Hepatocyte (in vitro differentiated cells): ENCODE measurements around the gene INSR. TPM values are rescaled to one million over a fixed set of nuclear protein-coding genes. Genes with fewer than 3 reads are reported as not detected.

Experiments
- DNase-seq: peaks from one replicate; pipeline ENCODE4 v3.0.0-alpha.2; 2016; ENCODE audit warnings: low spot score
- H2AFZ ChIP-seq: fragments of 200-600 bp; sonication (generic); 2 replicates; pipeline ENCODE4 v1.6.0; 2016; ENCODE audit warnings: antibody characterized with exemption, mild to moderate bottlenecking
- H3K27ac ChIP-seq: fragments of 200-600 bp; sonication (generic); 2 replicates; pipeline ENCODE4 v1.5.1; 2016; ENCODE audit warnings: mild to moderate bottlenecking
- H3K27me3 ChIP-seq: fragments of 200-600 bp; sonication (generic); 2 replicates; pipeline ENCODE4 v1.6.1; 2016
- H3K36me3 ChIP-seq: fragments of 200-600 bp; sonication (generic); replicated peaks from 2 replicates; pipeline ENCODE4 v1.5.1; 2016; ENCODE audit warnings: low read depth; ENCODE audit not compliant: insufficient read depth
- H3K4me1 ChIP-seq: fragments of 200-600 bp; sonication (generic); 2 replicates; pipeline ENCODE4 v1.5.1; 2016; ENCODE audit warnings: mild to moderate bottlenecking, moderate library complexity; ENCODE audit not compliant: insufficient read depth
- H3K4me2 ChIP-seq: fragments of 200-600 bp; sonication (generic); 2 replicates; pipeline ENCODE4 v1.6.0; 2016
- H3K4me3 ChIP-seq: fragments of 200-600 bp; sonication (generic); 2 replicates; pipeline ENCODE4 v1.5.1; 2016; ENCODE audit warnings: mild to moderate bottlenecking
- H3K79me2 ChIP-seq: fragments of 200-600 bp; sonication (generic); 2 replicates; pipeline ENCODE4 v1.6.0; 2017; ENCODE audit warnings: mild to moderate bottlenecking
- H3K9me2 ChIP-seq: fragments of 200-600 bp; sonication (generic); replicated peaks from 2 replicates; pipeline ENCODE4 v1.6.0; 2017; ENCODE audit warnings: mild to moderate bottlenecking; ENCODE audit not compliant: insufficient read depth
- H3K9me3 ChIP-seq: fragments of 200-600 bp; sonication (generic); 2 replicates; pipeline ENCODE4 v1.5.1; 2016; ENCODE audit warnings: low read depth, mild to moderate bottlenecking
- H4K20me1 ChIP-seq: fragments of 200-600 bp; sonication (generic); 2 replicates; pipeline ENCODE4 v1.6.0; 2016; ENCODE audit warnings: mild to moderate bottlenecking; ENCODE audit not compliant: insufficient read depth, poor library complexity, severe bottlenecking
- EZH2 ChIP-seq: fragments of 200-600 bp; sonication (generic); IDR thresholded peaks from 2 replicates; pipeline ENCODE4 v1.6.1; 2016; ENCODE audit warnings: antibody characterized with exemption, mild to moderate bottlenecking, borderline replicate concordance
- EZH2phosphoT487 ChIP-seq: fragments of 200-600 bp; sonication (generic); IDR thresholded peaks from one replicate; pipeline ENCODE4 v1.6.1; 2018; ENCODE audit warnings: antibody characterized with exemption, mild to moderate bottlenecking, low read depth, moderate library complexity; ENCODE audit not compliant: unreplicated experiment, severe bottlenecking
- WGBS: methylation state at CpG from one replicate; pipeline ENCODE4 v1.1.6; 2016; ENCODE audit warnings: low lambda C conversion rate; ENCODE audit errors: missing lambda C conversion rate; 5-methylcytosine and 5-hydroxymethylcytosine counted together
- polyA plus RNA-seq: library from polyadenylated mRNA; unstranded; fragments of >200 nt; fragmentation: Nextera tagmentation; extraction: Ambion mirVana; gene quantifications from 2 replicates; pipeline ENCODE4 v1.2.1, GENCODE V29; 2016
- total RNA-seq: library from RNA; depleted of rRNA; stranded (reverse); fragments of >200 nt; gene quantifications from 2 replicates; pipeline ENCODE4 v1.2.3, GENCODE V29; 2014
- TF ChIP-seq, protein P1 (sequence below): fragments of 200-600 bp; sonication (generic); IDR thresholded peaks from 2 replicates; pipeline ENCODE4 v1.5.1; 2016; ENCODE audit warnings: antibody characterized with exemption, mild to moderate bottlenecking; ENCODE audit not compliant: poor library complexity

Gene INSR
- total and polyA plus RNA-seq, 2 experiments from 2014 or later: 17.0 to 59.0 TPM

DNA sequence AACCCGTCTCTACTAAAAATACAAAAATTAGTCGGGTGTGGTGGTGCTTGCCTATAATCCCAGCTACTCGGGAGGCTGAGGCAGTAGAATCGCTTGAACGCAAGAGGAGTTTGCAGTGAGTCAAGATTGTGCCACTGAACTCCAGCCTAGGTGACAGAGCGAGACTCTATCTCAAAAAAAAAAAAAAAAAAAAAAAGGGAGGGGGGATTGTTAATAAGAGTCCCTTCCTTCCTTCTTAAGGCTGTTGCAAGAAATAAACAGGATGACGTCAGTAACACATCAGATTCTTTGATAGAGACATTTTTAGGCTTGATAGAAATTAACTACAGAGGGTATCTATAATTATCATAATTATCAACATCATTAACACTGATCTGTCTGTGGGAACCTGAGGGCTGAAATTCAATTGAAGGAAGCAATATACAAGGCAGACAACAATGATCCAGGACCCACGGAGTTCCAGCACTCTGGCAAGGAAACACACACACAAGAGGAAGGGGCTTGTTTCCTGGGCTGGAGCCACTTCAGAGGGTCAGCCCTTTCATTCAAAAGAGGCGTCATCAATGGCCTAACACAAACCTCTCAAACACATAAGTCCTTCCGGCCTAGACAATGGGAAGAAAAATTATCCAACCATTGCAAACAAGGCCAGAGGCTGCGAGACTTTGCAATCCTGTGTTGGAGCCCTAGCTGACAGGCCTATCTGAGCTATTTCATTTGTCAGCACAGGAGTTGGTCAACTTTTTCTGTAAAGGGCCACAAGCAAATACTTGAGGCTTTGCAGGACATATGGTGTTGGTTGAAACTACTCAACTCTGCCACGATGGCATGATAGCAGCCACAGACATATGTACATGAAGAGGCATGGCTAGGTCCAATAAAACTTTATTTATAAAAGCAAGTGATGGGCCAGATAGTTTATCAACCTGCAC lies 105.2 kb downstream of the INSR start:
- no peaks in the 10 kb centered on the region for H3K9me3 ChIP-seq
- no peaks in the 10 kb centered on the region for H3K27me3 ChIP-seq
- no peaks in the 10 kb centered on the region for H3K9me2 ChIP-seq
- 86% methylated on average over 12 of the region's 12 CpGs for WGBS
- no peaks in the 10 kb centered on the region for H4K20me1 ChIP-seq
- no peak overlapping the region for H2AFZ ChIP-seq
- no peaks in the 10 kb centered on the region for H3K36me3 ChIP-seq
- no peaks in the 10 kb centered on the region for H3K4me1 ChIP-seq
- TF ChIP-seq, protein P1, sequence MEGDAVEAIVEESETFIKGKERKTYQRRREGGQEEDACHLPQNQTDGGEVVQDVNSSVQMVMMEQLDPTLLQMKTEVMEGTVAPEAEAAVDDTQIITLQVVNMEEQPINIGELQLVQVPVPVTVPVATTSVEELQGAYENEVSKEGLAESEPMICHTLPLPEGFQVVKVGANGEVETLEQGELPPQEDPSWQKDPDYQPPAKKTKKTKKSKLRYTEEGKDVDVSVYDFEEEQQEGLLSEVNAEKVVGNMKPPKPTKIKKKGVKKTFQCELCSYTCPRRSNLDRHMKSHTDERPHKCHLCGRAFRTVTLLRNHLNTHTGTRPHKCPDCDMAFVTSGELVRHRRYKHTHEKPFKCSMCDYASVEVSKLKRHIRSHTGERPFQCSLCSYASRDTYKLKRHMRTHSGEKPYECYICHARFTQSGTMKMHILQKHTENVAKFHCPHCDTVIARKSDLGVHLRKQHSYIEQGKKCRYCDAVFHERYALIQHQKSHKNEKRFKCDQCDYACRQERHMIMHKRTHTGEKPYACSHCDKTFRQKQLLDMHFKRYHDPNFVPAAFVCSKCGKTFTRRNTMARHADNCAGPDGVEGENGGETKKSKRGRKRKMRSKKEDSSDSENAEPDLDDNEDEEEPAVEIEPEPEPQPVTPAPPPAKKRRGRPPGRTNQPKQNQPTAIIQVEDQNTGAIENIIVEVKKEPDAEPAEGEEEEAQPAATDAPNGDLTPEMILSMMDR: no peak
- TF ChIP-seq EZH2 (no peak), EZH2phosphoT487 (no peak)
- no peak overlapping the region for H3K27ac ChIP-seq
- peaks cover 46% of the 10 kb centered on the region for H3K79me2 ChIP-seq
- DNase-seq: no peak
- H3K4me2 ChIP-seq: no peak overlapping the region
- no peak overlapping the region for H3K4me3 ChIP-seq

DNA sequence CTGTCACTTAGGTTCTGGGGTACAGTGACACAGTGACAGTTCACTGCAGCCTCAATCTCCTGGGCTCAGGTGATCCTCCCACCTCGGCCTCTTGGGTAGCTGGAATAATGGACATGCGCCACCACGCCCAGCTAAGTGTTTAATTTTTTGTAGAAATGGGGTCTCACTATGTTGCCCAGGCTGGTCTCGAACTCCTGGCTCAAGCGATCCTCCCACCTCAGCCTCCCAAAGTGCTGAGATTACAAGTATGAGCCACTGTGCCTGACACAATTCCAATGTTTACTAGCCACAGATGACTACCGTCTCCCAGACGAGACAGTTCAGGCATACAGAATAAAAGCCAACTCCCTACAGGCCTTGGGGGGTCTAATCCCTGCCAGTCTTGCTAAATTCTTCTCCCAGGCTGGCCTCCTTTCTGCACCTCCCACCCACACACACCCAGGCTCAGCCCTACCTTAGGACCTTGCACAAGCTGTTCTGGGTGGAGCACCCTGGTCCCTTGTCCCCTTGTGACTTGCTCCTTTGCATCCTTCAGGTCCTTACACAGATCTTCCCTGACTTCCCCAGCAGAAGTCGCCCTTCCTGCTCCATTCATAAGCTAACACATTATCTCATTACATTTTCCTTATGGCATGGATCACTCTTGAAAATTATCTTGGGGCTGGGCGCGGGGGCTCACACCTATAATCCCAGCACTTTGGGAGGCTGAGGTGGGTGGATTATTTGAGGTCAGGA lies 106.4 kb downstream of the INSR start:
- Histone ChIP-seq H4K20me1 (no peaks in the 10 kb centered on the region), H3K27ac (no peak overlapping the region), H2AFZ (no peak overlapping the region), H3K9me3 (no peaks in the 10 kb centered on the region), H3K36me3 (no peaks in the 10 kb centered on the region), H3K4me1 (peaks cover 4% of the 10 kb centered on the region), H3K9me2 (no peaks in the 10 kb centered on the region), H3K4me2 (no peak overlapping the region), H3K4me3 (no peak overlapping the region), H3K79me2 (peaks cover 37% of the 10 kb centered on the region), H3K27me3 (no peaks in the 10 kb centered on the region)
- WGBS: 90% methylated on average over 10 of the region's 10 CpGs
- no peak for DNase-seq
- TF ChIP-seq EZH2phosphoT487 (no peak), EZH2 (no peak)
- TF ChIP-seq, protein P1: no peak

GRCh38 chr19:7182489-7182888 lies 111.7 kb downstream of the INSR start:
- Histone ChIP-seq H3K27me3 (no peaks in the 10 kb centered on the region), H3K9me2 (no peaks in the 10 kb centered on the region), H2AFZ (no peak overlapping the region), H3K4me3 (no peak overlapping the region), H3K4me1 (peaks cover 20% of the 10 kb centered on the region), H3K4me2 (peak overlapping the region; percentile 61), H3K79me2 (peaks cover 21% of the 10 kb centered on the region), H4K20me1 (peaks cover 3% of the 10 kb centered on the region), H3K27ac (peak overlapping the region; percentile 62), H3K36me3 (no peaks in the 10 kb centered on the region), H3K9me3 (no peaks in the 10 kb centered on the region)
- DNase-seq: no peak
- TF ChIP-seq, protein P1: no peak
- TF ChIP-seq EZH2: no peak
- no peak for TF ChIP-seq EZH2phosphoT487
- 94% methylated on average over 5 of the region's 5 CpGs for WGBS
